Stimulated activated naive B cell treated with anti-CD40 and anti-IgM and Interleukin-4, amounts not matched to agents 10 μg/mL and 1 μg/mL and 100 μg/mL, for 72 hours (primary cell): ENCODE results near the gene SYT2.
"Not testable (repeated sequence)": the region's sequence is repeated elsewhere in the genome, so short reads cannot be mapped to it uniquely, and the experiment has no call there.

Experiments used
- ATAC-seq, 2 donors: fragments of 150-1000 bp; cut with Tn5 transposase; replicated peaks; 2 replicates each; pipeline ENCODE4 v1.10.0; 2021; ENCODE audit warnings: moderate library complexity in 1 of 2
- DNase-seq: peaks from one replicate; pipeline ENCODE4 v3.0.0; 2021
- H3K27ac Mint-ChIP-seq: one replicate; pipeline ENCODE4 v1.8.0; 2022; ENCODE audit warnings: mild to moderate bottlenecking, mixed read lengths
- H3K27me3 Mint-ChIP-seq, 2 donors: one replicate each; pipeline ENCODE4 v1.8.0; 2022; ENCODE audit warnings: mixed read lengths in 2 of 2
- H3K36me3 Mint-ChIP-seq, 2 donors: one replicate each; pipeline ENCODE4 v1.8.0; 2022; ENCODE audit warnings: mixed read lengths in 2 of 2, mild to moderate bottlenecking in 1 of 2
- H3K4me1 Mint-ChIP-seq, 2 donors: one replicate each; pipeline ENCODE4 v1.8.0; 2022; ENCODE audit warnings: mixed read lengths in 2 of 2, mild to moderate bottlenecking in 1 of 2
- H3K4me3 Mint-ChIP-seq, 2 donors: one replicate each; pipeline ENCODE4 v1.8.0; 2022; ENCODE audit warnings: mild to moderate bottlenecking in 2 of 2, mixed read lengths in 2 of 2, moderate library complexity in 1 of 2
- H3K9me3 Mint-ChIP-seq, 2 donors: one replicate each; pipeline ENCODE4 v1.8.0; 2022; ENCODE audit warnings: mixed read lengths in 2 of 2, mild to moderate bottlenecking in 1 of 2

Gene SYT2

DNA sequence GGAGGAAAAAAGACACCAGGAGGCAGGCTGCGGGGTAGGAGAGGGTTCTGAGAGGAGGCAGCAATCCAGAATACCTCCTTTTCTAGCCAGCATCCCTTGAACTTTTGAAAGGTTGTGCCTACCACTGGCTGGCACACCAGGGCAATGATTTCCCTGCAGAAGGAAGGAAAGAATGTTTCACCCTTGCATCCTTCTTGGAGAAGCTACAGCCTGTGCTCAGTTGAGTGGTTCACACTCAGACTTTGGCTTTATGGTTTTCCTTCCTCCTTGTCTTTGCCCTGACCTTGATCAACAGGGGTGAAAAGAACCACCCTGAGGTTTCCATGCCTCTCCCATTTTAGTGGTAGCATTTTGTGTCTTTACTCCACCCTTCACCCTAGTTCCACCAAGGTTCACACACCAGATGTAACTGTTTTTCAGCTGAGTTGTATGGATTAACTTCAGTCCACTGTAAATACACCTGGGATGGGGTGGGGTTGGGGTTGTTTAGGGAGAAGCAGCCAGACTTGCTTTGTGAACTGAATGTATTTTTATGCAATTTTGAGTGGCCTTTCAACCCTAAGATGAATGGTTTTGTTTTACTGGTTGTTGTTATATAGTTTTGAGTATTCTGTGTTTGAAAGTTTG, 122.3 kb downstream of the SYT2 start:
- H3K4me1 Mint-ChIP-seq: peaks cover 32 to 45% of the 10 kb centered on the region in 2 donors
- peaks cover 9 to 10% of the 10 kb centered on the region in 2 donors for H3K36me3 Mint-ChIP-seq
- H3K27ac Mint-ChIP-seq: no peak overlapping the region
- H3K9me3 Mint-ChIP-seq: no peaks in the 10 kb centered on the region
- no peak for ATAC-seq
- DNase-seq: no peak
- no peak overlapping the region for H3K4me3 Mint-ChIP-seq
- H3K27me3 Mint-ChIP-seq: peaks cover 0 to 6% of the 10 kb centered on the region in 2 donors

DNA sequence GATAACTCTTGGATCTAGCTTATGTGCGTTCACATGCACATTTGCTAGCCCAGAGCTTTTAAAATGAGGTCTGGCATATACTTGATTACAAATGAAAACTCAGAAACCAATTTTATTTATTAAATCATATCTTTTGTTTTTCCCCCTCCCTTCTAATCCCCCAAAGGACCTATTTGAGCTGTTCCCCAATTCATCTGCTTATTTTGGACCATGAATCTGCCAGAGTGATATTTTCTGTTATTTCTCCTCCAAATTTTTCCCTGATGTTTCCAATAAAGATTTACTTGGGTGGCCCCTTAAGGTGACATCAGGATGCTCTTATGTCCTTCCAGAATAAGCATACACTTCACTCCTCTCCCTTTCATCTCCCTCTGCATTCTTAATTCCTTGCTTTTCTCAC, 123.4 kb downstream of the SYT2 start:
- Mint-ChIP-seq H3K27ac (no peak overlapping the region), H3K4me3 (peak overlapping the region in 1 of 2 donors; percentile 56), H3K27me3 (peaks cover 0 to 6% of the 10 kb centered on the region in 2 donors), H3K4me1 (peaks cover 32 to 45% of the 10 kb centered on the region in 2 donors), H3K9me3 (no peaks in the 10 kb centered on the region), H3K36me3 (peaks cover 8 to 15% of the 10 kb centered on the region in 2 donors)
- DNase-seq: no peak
- ATAC-seq: no peak

DNA sequence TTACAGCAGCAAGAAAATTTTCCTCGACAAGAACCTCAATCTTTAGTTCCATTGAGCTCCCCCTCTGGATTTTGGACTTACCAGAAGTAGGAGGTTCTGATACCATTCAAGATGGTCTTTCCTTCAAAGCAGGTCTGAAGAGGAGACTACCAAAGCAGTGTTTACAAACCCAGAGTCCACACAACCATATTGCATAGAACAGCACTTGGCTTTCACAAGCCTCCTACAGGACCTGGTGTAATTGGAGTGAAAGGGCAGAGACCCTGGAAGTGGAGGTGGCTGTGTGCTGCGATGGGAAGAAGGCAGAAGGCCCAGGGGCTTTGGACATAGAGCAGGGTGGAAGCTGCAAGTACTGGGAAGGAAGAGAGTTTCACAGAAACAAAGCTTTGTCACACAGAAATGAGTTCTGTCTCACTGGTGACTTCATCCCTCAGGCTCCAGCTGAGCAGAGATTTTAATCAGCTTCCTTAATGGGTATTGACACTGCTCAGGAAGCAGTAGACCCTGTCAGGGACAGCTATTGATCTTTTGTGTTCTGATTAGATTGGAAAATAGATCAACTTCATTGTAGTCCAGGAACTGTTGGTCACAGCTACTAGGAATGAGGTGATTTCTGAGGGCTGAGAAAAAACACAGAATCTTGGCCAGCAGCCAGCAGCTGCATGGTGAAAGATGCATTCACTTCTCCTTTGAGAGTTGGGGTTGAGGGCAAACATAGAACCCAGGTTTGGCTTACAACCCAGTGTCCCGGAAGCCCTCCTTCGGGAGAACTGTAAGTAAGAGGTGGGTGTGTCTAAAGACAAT, 124.0 kb downstream of the SYT2 start:
- peak overlapping the region in 1 of 2 donors; percentile 1 for H3K4me3 Mint-ChIP-seq
- H3K27me3 Mint-ChIP-seq: peaks cover 0 to 6% of the 10 kb centered on the region in 2 donors
- H3K27ac Mint-ChIP-seq: no peak overlapping the region
- peaks cover 31 to 45% of the 10 kb centered on the region in 2 donors for H3K4me1 Mint-ChIP-seq
- ATAC-seq (peak; percentile 73 to 75), DNase-seq (no peak)
- peaks cover 10 to 16% of the 10 kb centered on the region in 2 donors for H3K36me3 Mint-ChIP-seq
- no peaks in the 10 kb centered on the region for H3K9me3 Mint-ChIP-seq

DNA sequence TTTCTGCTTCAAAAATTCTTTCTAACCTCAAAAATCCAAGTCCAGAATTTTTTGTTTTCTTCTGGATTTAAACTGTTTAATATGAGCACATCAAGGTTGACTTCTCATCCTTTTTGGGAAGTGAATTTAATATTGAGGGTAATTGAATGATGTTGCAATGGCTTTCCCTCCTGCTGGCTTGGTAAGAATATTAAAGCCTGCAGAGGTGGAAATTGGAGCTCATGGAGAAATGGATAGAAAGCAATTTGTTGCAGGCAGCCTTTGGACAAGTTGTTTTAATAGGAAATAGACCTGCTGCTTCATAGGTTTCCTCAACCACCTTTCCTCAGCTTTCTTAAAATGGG, 124.7 kb downstream of the SYT2 start:
- H3K27me3 Mint-ChIP-seq: peaks cover 0 to 6% of the 10 kb centered on the region in 2 donors
- H3K9me3 Mint-ChIP-seq: no peaks in the 10 kb centered on the region
- peaks cover 30 to 44% of the 10 kb centered on the region in 2 donors for H3K4me1 Mint-ChIP-seq
- no peak overlapping the region for H3K4me3 Mint-ChIP-seq
- no peak overlapping the region for H3K27ac Mint-ChIP-seq
- ATAC-seq (no peak), DNase-seq (no peak)
- H3K36me3 Mint-ChIP-seq: peaks cover 15 to 23% of the 10 kb centered on the region in 2 donors

DNA sequence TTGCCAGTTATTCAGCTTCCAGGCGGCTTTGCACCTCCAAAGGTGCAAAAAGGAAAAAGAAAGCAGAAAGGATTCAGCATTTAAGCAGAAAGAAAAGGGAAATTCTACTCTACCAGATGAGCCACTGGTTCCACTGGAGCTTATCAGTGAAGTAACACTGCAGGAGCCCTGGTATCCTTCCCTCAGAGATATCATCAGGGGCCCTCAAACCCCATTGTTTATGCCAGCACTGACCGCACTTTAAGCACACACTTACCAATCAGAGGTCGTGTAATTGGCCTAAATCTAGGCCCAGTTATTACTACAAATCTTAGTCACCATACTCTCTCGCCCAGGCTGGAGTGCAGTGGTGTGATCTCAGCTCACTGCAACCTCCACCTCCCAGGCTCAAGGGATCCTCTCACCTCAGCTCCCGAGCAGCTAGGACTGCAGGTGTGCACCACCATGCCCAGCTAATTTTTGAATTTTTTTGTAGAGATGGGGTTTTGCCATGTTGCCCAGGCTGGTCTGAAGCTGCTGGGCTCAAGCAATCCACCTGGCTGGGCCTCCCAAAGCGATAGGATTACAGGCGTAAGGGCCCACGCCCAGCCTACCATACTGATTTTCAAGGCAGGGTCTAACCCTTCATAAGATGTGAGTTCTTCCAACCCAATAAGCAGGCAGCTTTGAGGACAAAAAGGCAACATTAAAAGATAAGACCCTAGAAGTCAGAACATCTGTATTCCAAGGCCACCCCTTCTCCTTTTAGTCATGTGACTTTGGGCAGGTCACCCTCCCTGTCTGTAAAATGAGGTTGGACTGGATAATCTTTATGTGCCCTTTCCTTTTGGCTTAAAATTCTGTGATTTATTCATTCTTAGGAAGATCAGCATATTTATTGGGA, 125.3 kb downstream of the SYT2 start:
- Mint-ChIP-seq H3K4me3 (no peak overlapping the region), H3K27me3 (peaks cover 0 to 6% of the 10 kb centered on the region in 2 donors), H3K36me3 (peaks cover 16 to 25% of the 10 kb centered on the region in 2 donors), H3K27ac (peak overlapping the region; percentile 47), H3K4me1 (peaks cover 30 to 40% of the 10 kb centered on the region in 2 donors), H3K9me3 (no peaks in the 10 kb centered on the region)
- no peak for ATAC-seq
- DNase-seq: no peak

DNA sequence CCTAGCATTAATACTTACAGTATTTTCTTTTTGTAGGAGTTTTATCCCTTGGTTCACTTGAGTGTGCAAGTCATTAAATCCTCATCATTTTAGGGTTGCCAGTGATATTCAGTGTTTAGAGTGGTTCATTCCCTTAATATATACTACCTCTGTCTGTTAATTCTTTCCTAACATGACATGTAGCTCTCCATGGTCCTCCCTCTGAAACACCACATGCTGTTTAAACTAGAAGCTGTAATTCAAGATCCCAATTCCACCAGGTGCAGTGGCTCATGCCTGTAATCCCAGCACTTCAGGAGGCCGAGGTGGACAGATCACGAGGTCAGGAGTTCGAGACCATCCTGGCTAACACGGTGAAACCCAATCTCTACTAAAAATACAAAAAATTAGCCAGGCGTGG, 127.9 kb downstream of the SYT2 start:
- not testable (repeated sequence) for H3K27ac Mint-ChIP-seq, ATAC-seq, DNase-seq, H3K27me3 Mint-ChIP-seq, H3K9me3 Mint-ChIP-seq, H3K4me3 Mint-ChIP-seq
- Mint-ChIP-seq H3K4me1 (peaks cover 19 to 26% of the 10 kb centered on the region in 2 donors), H3K36me3 (peaks cover 16 to 25% of the 10 kb centered on the region in 2 donors)

DNA sequence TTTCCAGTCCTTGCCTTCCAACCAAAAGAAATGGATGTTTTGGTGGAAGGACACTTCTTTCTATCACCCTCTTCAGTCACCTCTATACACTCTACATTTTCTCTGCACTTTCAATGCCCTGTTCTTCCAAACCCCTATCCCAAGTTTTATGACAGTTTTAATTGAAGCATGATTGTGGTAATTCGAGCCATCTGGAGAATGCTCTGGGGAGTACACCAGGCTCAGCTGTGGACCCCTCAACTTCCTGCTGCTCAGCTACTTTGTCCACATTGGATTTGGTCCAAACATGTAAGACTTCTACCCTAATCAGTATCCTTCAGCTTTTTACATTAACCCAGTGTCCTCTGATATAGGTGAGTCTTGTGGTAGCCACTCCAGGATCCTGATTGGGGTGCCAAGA, 129.6 kb downstream of the SYT2 start:
- H3K4me3 Mint-ChIP-seq: no peak overlapping the region
- peaks cover 16 to 25% of the 10 kb centered on the region in 2 donors for H3K36me3 Mint-ChIP-seq
- H3K9me3 Mint-ChIP-seq: no peaks in the 10 kb centered on the region
- DNase-seq: no peak
- no peak for ATAC-seq
- H3K27ac Mint-ChIP-seq: peak overlapping the region; percentile 56
- no peaks in the 10 kb centered on the region for H3K27me3 Mint-ChIP-seq
- peaks cover 4 to 9% of the 10 kb centered on the region in 2 donors for H3K4me1 Mint-ChIP-seq

DNA sequence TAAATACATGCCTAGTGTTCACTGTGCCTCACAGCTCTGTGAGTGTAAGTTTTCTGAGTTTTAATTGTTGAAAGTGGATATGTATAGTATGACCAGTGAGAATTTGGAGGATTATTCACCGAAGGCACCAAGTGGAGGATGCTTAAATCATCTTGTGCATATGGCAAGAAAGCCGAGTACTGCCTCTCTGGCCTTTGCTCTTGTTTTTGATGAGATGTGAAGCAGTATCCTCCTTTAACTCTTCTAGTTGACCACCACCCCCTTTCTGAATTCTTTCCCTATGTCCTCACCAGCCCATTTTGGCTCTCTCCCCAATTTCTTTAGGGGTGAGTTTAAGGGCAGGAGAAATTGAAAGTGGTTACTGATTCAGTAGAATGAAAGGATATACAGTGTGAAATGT, 130.4 kb downstream of the SYT2 start:
- Mint-ChIP-seq H3K9me3 (no peaks in the 10 kb centered on the region), H3K27ac (no peak overlapping the region), H3K27me3 (no peaks in the 10 kb centered on the region), H3K4me1 (peaks cover 4 to 8% of the 10 kb centered on the region in 2 donors), H3K4me3 (no peak overlapping the region), H3K36me3 (peaks cover 17 to 29% of the 10 kb centered on the region in 2 donors)
- no peak for ATAC-seq
- DNase-seq: no peak

DNA sequence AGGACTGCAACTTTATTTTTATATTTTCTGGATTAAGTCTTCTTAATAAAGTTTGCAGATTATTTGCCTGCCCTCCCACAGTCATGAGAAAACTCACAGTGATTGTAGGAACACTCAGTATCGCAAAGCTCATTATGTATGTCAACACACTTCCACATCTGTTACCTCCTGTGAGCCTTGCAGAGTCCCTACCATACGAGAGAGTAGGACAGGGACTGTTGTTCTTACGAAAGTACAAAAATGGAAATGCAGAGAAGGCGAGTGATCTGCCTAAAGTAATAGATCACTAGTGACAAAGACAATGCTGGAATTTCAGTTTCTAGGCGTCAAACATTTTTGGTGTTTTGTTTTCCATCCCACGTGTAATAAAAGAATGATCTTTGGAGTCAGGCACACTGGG, 131.7 kb downstream of the SYT2 start:
- no peak overlapping the region for H3K27ac Mint-ChIP-seq
- ATAC-seq: no peak
- no peaks in the 10 kb centered on the region for H3K4me1 Mint-ChIP-seq
- H3K27me3 Mint-ChIP-seq: no peaks in the 10 kb centered on the region
- H3K4me3 Mint-ChIP-seq: no peak overlapping the region
- no peaks in the 10 kb centered on the region for H3K9me3 Mint-ChIP-seq
- H3K36me3 Mint-ChIP-seq: peaks cover 16 to 27% of the 10 kb centered on the region in 2 donors
- no peak for DNase-seq

DNA sequence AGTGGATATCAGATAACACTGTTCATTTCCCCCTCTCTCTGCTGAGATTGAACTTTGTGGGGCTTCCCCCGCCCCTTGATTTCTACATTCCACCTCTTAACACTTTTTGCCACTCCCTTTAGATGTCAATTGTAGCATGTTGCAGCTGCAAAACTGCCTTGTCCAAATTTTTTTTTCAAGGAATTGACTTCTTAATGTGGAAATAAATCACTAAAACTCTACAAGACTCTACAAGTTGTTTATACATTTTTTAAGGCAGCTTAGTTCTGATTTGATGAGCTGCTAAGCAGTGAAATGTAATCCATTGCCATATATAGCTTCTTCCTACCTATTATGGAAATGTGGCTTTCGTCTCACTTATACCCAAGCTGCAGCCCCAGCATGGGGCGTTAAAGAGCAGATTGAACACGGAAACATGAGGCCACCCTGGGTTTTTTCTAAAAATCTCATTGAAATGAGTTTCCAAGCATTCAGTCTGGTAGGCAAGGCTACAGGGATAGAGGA, 132.2 kb downstream of the SYT2 start:
- H3K27me3 Mint-ChIP-seq: peaks cover 0 to 3% of the 10 kb centered on the region in 2 donors
- peaks cover 20 to 32% of the 10 kb centered on the region in 2 donors for H3K36me3 Mint-ChIP-seq
- no peaks in the 10 kb centered on the region for H3K9me3 Mint-ChIP-seq
- H3K4me1 Mint-ChIP-seq: no peaks in the 10 kb centered on the region
- ATAC-seq: no peak
- H3K4me3 Mint-ChIP-seq: no peak overlapping the region
- H3K27ac Mint-ChIP-seq: no peak overlapping the region
- DNase-seq: no peak

DNA sequence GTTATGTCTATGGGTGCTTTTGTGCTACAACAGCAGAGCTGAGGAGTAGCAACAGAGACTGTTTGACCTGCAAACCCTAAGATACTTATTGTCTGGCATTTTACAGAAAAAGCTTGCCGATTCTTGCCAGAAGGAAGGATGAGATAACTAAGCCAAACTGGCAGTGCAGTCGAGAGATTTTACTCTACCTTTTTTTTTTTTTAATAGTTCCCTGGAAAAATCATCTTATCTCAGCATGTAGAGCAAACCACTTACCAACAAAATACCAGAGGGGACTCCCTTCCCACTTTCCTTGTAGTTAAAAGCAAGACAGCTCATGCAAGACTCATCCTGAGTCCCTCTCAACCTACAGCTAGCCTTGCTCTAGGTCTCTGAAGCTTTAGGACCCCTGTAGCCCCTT, 132.9 kb downstream of the SYT2 start:
- peaks cover 3 to 9% of the 10 kb centered on the region in 2 donors for H3K27me3 Mint-ChIP-seq

DNA sequence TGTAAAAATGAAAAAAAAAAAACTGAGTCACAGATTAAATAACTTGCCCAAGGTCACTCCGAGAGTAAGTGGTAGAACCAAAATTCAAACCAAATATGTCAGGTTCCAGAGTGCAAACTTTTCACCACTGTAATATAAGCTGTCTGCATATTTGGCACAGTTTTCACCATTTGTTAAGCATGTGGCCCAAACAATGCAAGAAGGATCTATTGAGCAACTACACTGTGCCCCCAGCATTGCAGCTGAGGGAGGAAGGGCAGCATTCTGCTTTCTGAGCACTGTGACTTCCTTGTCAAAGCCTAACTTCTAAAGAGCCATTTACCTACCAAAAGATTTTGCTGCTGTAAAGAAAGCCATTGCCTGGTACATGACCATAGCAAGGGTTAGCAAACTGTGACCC, 133.4 kb downstream of the SYT2 start:
- Mint-ChIP-seq H3K4me1 (no peaks in the 10 kb centered on the region), H3K4me3 (no peak overlapping the region), H3K27me3 (peaks cover 3 to 9% of the 10 kb centered on the region in 2 donors), H3K27ac (no peak overlapping the region), H3K9me3 (no peaks in the 10 kb centered on the region), H3K36me3 (peaks cover 21 to 31% of the 10 kb centered on the region in 2 donors)
- ATAC-seq (no peak), DNase-seq (no peak)

More for the DNA sequence above, 132.9 kb downstream of the SYT2 start:
- DNase-seq: no peak
- peaks cover 21 to 36% of the 10 kb centered on the region in 2 donors for H3K36me3 Mint-ChIP-seq
- H3K9me3 Mint-ChIP-seq: no peaks in the 10 kb centered on the region
- no peak overlapping the region for H3K27ac Mint-ChIP-seq
- no peaks in the 10 kb centered on the region for H3K4me1 Mint-ChIP-seq
- no peak overlapping the region for H3K4me3 Mint-ChIP-seq
- ATAC-seq: no peak

DNA sequence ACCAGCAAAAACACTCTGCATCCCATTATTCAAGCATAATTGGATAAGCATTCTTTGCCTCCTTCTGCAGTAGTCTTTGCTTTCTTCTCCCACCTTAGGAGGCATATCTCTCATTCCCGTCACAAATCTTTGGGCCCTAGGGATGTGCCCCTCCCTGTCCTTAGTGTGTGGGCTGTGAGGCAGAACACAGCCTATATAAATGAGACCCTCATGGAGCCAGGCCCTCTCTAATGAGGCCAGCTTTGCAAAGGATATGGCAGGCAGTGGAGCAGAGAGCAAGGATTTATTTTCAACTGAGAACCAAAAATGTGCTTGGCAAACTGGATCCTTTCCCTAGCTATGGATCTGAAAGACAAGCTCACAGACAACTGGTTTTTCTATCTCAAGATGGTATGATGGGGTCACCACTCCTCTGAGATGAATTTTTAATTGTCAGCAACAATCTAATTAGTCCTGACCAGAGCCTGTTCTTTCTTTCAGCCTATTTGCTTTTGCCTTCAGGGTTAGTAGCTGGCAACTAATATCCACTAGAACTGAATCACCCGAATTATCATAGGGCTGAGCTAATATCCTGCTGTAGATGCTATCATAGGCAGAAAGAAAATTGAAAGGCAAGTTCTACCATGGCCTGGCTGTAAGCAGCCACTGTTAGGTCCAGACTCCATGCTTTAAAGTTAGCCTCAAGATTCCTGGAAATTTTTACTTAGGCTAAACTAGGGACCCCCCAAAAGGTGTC, 134.2 kb downstream of the SYT2 start:
- Mint-ChIP-seq H3K4me1 (no peaks in the 10 kb centered on the region), H3K36me3 (peaks cover 15 to 28% of the 10 kb centered on the region in 2 donors), H3K9me3 (no peaks in the 10 kb centered on the region), H3K27ac (no peak overlapping the region), H3K4me3 (no peak overlapping the region), H3K27me3 (peaks cover 3 to 12% of the 10 kb centered on the region in 2 donors)
- ATAC-seq (no peak), DNase-seq (no peak)
